HepG2 (cell line): ENCODE measurements around the gene KCNQ1OT1. TPM values are rescaled to one million over a fixed set of nuclear protein-coding genes. Genes with fewer than 3 reads are reported as not detected.

Experiments
- GABPA ChIP-seq, 2 experiments: IDR thresholded peaks; 2 replicates each; pipeline ENCODE4 v1.6.1; 2011 to 2016; ENCODE audit warnings: low read depth in 2 of 2, low read length in 1 of 2, missing biosample characterization in 1 of 2, missing genetic modification characterization in 1 of 2
- NRL ChIP-seq: sonication (generic); formaldehyde crosslinking; IDR thresholded peaks from 2 replicates; pipeline ENCODE4 v1.5.0; 2020; ENCODE audit warnings: missing genetic modification reagents, mild to moderate bottlenecking, moderate library complexity, borderline replicate concordance
- PHB2 ChIP-seq: fragments of 450-650 bp; IDR thresholded peaks from 2 replicates; pipeline ENCODE4 v1.6.1; 2018; ENCODE audit not compliant: partially characterized antibody
- TARDBP ChIP-seq: sonication (generic); formaldehyde crosslinking; IDR thresholded peaks from 2 replicates; pipeline ENCODE4 v1.8.0; 2022; ENCODE audit warnings: mild to moderate bottlenecking, missing genetic modification reagents
- TBL1XR1 ChIP-seq: fragments of 150-350 bp; IDR thresholded peaks from 2 replicates; pipeline ENCODE4 v1.6.1; 2014; ENCODE audit warnings: borderline replicate concordance, low read length; ENCODE audit not compliant: partially characterized antibody
- ZFP90 ChIP-seq: sonication (generic); formaldehyde crosslinking; IDR thresholded peaks from 2 replicates; pipeline ENCODE4 v1.8.0; 2022; ENCODE audit warnings: missing genetic modification reagents, mild to moderate bottlenecking, inconsistent platforms, borderline replicate concordance
- ZNF253 ChIP-seq: sonication (generic); formaldehyde crosslinking; IDR thresholded peaks from 2 replicates; pipeline ENCODE4 v1.8.0; 2022; ENCODE audit warnings: mild to moderate bottlenecking, missing genetic modification reagents, borderline replicate concordance
- ZNF652 ChIP-seq: IDR thresholded peaks from 2 replicates; pipeline ENCODE4 v1.6.1; 2016; ENCODE audit warnings: low read depth, borderline replicate concordance
- ZNF775 ChIP-seq: sonication (generic); formaldehyde crosslinking; IDR thresholded peaks from 2 replicates; pipeline ENCODE4 v1.4.0; 2020; ENCODE audit warnings: missing genetic modification reagents, mild to moderate bottlenecking, moderate library complexity, borderline replicate concordance
- ZNF790 ChIP-seq: sonication (generic); formaldehyde crosslinking; IDR thresholded peaks from 2 replicates; pipeline ENCODE4 v1.8.0; 2022; ENCODE audit warnings: missing genetic modification reagents, mild to moderate bottlenecking, borderline replicate concordance
- polyA plus RNA-seq, 8 experiments: library from polyadenylated mRNA; depleted of rRNA in 3 of 8; stranded (reverse) in 7 of 8; unstranded in 1 of 8; fragments of >200 nt; fragmentation: Illumina TruSeq in 4 of 8; extraction: Trizol in 4 of 8; gene quantifications; 2 replicates each; pipeline versions ENCODE4 v1.2.1 to v1.2.3, GENCODE V29; 2011 to 2016; ENCODE audit warnings: low read depth in 4 of 8, missing spikeins in 1 of 8, mixed read lengths in 1 of 8; ENCODE audit not compliant: insufficient read depth in 1 of 8
- total RNA-seq, 5 experiments: library from RNA; depleted of rRNA; stranded (reverse); fragments of >200 nt; fragmentation: Illumina TruSeq; extraction: Trizol; gene quantifications; 2 replicates each; pipeline ENCODE4 v1.2.3, GENCODE V29; 2016; ENCODE audit warnings: low read depth in 1 of 5
- TF ChIP-seq, protein P1 (sequence below): sonication (generic); formaldehyde crosslinking; IDR thresholded peaks from 2 replicates; pipeline ENCODE4 v1.5.0; 2020; ENCODE audit warnings: missing genetic modification reagents, mild to moderate bottlenecking, borderline replicate concordance
- TF ChIP-seq, protein P2 (sequence below): sonication (generic); formaldehyde crosslinking; IDR thresholded peaks from 2 replicates; pipeline ENCODE4 v1.9.0; 2022; ENCODE audit warnings: low read depth, missing genetic modification reagents
- TF ChIP-seq, protein P3 (sequence below): sonication (generic); formaldehyde crosslinking; IDR thresholded peaks from 2 replicates; pipeline ENCODE4 v1.5.1; 2020; ENCODE audit warnings: mild to moderate bottlenecking, missing genetic modification reagents, moderate library complexity
- TF ChIP-seq, protein P4 (sequence below): sonication (generic); formaldehyde crosslinking; IDR thresholded peaks from 2 replicates; pipeline ENCODE4 v1.4.0; 2020; ENCODE audit warnings: missing genetic modification reagents
- TF ChIP-seq, protein P5 (sequence below): sonication (generic); formaldehyde crosslinking; IDR thresholded peaks from 2 replicates; pipeline ENCODE4 v1.5.1; 2020; ENCODE audit warnings: mild to moderate bottlenecking, missing genetic modification reagents, moderate library complexity

The KCNQ1OT1 gene
- total and polyA plus RNA-seq, 2 of the 13 experiments (the other 11 are each of a cell fraction or from before 2014, with no cell fraction given): 1.3 to 18.9 TPM

DNA sequence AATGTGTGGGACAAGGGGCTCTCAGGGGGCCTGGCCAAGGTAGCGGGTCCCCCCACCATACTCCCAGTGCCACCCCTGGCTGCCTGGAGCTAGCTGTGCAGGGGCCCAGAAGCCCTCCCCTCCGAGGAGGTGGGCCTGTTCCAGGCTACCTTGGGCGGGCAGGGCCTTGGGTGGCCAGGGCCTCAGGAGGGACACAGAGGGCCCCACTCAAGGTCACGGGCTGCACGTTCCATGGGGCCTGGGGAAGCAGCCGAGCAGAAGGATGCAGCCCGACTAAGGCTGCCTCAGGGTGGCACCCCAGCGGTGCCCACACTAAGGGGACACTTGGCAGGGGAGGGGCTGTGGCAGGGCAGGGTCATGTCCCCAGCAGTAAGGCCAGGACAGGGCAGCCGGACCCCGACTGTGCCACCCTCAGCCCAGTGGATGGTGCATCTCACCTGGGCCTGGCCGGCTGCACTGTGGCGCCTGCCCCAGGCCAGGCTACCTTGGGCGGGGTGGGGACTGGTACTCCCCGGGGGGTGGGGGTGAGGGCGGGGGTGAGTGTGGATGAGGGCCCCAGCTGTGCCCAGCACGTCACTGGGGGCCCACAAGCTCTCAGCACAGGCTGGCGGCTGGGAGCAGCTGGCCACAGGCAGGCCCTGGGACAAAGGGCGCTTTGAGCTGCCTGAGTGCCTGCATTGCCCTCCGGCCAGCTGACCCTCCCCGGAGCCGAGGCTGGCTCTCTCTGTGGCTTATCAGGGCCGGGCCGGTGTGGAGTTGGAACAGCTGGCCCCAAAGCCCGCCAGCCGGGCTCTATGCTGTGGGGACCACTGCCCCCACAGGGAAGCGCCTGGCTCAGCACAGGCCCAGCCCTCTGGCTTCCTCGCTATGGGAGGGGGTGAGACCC lies 137.9 kb downstream of the KCNQ1OT1 start (continued):
- TF ChIP-seq, protein P1, sequence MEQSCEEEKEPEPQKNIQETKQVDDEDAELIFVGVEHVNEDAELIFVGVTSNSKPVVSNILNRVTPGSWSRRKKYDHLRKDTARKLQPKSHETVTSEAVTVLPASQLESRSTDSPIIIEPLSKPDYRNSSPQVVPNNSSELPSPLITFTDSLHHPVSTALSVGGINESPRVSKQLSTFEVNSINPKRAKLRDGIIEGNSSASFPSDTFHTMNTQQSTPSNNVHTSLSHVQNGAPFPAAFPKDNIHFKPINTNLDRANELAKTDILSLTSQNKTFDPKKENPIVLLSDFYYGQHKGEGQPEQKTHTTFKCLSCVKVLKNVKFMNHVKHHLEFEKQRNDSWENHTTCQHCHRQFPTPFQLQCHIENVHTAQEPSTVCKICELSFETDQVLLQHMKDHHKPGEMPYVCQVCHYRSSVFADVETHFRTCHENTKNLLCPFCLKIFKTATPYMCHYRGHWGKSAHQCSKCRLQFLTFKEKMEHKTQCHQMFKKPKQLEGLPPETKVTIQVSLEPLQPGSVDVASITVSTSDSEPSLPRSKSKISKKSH (CRISPR knock-in tag): 0 out of 2 replicates have a peak, but pooled peaks have one; percentile 24
- TF ChIP-seq PHB2 (no peak), TARDBP (peak; percentile 55), ZNF253 (CRISPR knock-in tag) (peak; percentile 60; the same call in 1 of the 2 replicates), NRL (CRISPR knock-in tag) (0 out of 2 replicates have a peak, but pooled peaks have one; percentile 25), ZFP90 (CRISPR knock-in tag) (0 out of 2 replicates have a peak, but pooled peaks have one; percentile 29), ZNF790 (CRISPR knock-in tag) (no peak), ZNF652 (CRISPR knock-in tag) (no peak), ZNF775 (CRISPR knock-in tag) (no peak), GABPA (IDR thresholded peaks at IDR 0.05; ENCODE audit: low read depth, low read length) (no peak), GABPA (CRISPR knock-in tag; IDR thresholded peaks at IDR 0.05; ENCODE audit: low read depth) (no peak), TBL1XR1 (no peak)
- TF ChIP-seq, protein P2, sequence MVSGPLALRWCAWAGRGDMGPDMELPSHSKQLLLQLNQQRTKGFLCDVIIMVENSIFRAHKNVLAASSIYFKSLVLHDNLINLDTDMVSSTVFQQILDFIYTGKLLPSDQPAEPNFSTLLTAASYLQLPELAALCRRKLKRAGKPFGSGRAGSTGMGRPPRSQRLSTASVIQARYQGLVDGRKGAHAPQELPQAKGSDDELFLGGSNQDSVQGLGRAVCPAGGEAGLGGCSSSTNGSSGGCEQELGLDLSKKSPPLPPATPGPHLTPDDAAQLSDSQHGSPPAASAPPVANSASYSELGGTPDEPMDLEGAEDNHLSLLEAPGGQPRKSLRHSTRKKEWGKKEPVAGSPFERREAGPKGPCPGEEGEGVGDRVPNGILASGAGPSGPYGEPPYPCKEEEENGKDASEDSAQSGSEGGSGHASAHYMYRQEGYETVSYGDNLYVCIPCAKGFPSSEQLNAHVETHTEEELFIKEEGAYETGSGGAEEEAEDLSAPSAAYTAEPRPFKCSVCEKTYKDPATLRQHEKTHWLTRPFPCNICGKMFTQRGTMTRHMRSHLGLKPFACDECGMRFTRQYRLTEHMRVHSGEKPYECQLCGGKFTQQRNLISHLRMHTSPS (CRISPR knock-in tag): peak; percentile 91
- TF ChIP-seq, protein P3, sequence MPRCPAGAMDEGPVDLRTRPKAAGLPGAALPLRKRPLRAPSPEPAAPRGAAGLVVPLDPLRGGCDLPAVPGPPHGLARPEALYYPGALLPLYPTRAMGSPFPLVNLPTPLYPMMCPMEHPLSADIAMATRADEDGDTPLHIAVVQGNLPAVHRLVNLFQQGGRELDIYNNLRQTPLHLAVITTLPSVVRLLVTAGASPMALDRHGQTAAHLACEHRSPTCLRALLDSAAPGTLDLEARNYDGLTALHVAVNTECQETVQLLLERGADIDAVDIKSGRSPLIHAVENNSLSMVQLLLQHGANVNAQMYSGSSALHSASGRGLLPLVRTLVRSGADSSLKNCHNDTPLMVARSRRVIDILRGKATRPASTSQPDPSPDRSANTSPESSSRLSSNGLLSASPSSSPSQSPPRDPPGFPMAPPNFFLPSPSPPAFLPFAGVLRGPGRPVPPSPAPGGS: no peak
- TF ChIP-seq, protein P4, sequence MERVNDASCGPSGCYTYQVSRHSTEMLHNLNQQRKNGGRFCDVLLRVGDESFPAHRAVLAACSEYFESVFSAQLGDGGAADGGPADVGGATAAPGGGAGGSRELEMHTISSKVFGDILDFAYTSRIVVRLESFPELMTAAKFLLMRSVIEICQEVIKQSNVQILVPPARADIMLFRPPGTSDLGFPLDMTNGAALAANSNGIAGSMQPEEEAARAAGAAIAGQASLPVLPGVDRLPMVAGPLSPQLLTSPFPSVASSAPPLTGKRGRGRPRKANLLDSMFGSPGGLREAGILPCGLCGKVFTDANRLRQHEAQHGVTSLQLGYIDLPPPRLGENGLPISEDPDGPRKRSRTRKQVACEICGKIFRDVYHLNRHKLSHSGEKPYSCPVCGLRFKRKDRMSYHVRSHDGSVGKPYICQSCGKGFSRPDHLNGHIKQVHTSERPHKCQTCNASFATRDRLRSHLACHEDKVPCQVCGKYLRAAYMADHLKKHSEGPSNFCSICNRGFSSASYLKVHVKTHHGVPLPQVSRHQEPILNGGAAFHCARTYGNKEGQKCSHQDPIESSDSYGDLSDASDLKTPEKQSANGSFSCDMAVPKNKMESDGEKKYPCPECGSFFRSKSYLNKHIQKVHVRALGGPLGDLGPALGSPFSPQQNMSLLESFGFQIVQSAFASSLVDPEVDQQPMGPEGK (CRISPR knock-in tag): peak; percentile 78
- TF ChIP-seq, protein P5, sequence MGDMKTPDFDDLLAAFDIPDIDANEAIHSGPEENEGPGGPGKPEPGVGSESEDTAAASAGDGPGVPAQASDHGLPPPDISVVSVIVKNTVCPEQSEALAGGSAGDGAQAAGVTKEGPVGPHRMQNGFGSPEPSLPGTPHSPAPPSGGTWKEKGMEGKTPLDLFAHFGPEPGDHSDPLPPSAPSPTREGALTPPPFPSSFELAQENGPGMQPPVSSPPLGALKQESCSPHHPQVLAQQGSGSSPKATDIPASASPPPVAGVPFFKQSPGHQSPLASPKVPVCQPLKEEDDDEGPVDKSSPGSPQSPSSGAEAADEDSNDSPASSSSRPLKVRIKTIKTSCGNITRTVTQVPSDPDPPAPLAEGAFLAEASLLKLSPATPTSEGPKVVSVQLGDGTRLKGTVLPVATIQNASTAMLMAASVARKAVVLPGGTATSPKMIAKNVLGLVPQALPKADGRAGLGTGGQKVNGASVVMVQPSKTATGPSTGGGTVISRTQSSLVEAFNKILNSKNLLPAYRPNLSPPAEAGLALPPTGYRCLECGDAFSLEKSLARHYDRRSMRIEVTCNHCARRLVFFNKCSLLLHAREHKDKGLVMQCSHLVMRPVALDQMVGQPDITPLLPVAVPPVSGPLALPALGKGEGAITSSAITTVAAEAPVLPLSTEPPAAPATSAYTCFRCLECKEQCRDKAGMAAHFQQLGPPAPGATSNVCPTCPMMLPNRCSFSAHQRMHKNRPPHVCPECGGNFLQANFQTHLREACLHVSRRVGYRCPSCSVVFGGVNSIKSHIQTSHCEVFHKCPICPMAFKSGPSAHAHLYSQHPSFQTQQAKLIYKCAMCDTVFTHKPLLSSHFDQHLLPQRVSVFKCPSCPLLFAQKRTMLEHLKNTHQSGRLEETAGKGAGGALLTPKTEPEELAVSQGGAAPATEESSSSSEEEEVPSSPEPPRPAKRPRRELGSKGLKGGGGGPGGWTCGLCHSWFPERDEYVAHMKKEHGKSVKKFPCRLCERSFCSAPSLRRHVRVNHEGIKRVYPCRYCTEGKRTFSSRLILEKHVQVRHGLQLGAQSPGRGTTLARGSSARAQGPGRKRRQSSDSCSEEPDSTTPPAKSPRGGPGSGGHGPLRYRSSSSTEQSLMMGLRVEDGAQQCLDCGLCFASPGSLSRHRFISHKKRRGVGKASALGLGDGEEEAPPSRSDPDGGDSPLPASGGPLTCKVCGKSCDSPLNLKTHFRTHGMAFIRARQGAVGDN (CRISPR knock-in tag): peak; percentile 93
